ENCODE data around the gene CLMN.

DNA sequence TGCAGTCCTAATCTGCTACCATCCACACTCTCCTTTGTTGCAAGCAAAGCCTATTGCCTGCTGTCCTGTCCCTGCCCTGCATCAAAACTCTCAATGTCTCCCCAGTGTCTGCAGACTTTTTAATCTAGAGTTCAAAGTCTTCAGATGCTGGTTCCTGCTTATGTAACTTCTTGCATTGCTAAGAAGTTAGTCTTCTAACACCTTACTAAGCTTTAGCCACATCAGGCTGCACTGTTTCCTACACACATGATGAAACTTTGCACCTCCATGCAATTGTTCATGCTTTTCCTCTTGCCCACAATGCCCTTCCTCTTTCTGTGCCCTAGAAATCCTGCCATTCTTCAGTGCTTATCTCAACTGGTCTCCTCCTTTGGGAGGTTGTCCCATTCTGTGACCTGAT is 146.2 kb downstream of the CLMN start:
- TF ChIP-seq, protein P1, sequence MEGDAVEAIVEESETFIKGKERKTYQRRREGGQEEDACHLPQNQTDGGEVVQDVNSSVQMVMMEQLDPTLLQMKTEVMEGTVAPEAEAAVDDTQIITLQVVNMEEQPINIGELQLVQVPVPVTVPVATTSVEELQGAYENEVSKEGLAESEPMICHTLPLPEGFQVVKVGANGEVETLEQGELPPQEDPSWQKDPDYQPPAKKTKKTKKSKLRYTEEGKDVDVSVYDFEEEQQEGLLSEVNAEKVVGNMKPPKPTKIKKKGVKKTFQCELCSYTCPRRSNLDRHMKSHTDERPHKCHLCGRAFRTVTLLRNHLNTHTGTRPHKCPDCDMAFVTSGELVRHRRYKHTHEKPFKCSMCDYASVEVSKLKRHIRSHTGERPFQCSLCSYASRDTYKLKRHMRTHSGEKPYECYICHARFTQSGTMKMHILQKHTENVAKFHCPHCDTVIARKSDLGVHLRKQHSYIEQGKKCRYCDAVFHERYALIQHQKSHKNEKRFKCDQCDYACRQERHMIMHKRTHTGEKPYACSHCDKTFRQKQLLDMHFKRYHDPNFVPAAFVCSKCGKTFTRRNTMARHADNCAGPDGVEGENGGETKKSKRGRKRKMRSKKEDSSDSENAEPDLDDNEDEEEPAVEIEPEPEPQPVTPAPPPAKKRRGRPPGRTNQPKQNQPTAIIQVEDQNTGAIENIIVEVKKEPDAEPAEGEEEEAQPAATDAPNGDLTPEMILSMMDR (IDR thresholded peaks at IDR 0.05; ENCODE audit: low read length): no peak
- no peak for TF ChIP-seq EZH2 (IDR thresholded peaks at IDR 0.05; ENCODE audit: borderline replicate concordance, low read length)
